GM21447 (cell line): ENCODE measurements around the gene L3MBTL4.
"Not testable (repeated sequence)": the region's sequence is repeated elsewhere in the genome, so short reads cannot be mapped to it uniquely, and the experiment has no call there.

ENCODE experiments used
- ATAC-seq: cut with Tn5 transposase; IDR thresholded peaks from one replicate; pipeline ENCODE4 v1.9.1; 2021; ENCODE audit not compliant: unreplicated experiment

L3MBTL4 gene

DNA sequence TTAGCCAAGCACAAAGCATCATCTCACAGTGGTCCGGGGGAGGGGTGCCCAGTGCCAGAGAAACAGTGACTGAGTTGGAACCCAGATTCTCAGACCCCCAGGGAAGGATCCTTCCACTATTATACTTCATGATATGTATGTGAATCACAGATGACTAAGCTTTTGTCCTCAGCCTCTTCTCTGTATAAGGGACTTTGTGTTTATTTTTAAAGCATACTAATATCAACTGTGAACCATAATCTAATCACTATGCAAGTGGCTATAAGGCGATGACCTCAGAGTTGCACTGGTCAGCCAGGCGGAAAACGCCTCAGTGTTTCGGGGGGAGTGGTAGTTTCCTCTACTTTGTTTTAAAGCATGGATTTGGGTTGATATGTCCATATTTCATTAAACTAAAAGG is 359.0 kb downstream of the L3MBTL4 start:
- ATAC-seq, result no peak

- no peak for ATAC-seq
Observed at GRCh38 chr18:6054256-6054842, 360.4 kb downstream of the L3MBTL4 start.

GRCh38 chr18:6052449-6052913 is 362.2 kb downstream of the L3MBTL4 start:
- no peak for ATAC-seq

DNA sequence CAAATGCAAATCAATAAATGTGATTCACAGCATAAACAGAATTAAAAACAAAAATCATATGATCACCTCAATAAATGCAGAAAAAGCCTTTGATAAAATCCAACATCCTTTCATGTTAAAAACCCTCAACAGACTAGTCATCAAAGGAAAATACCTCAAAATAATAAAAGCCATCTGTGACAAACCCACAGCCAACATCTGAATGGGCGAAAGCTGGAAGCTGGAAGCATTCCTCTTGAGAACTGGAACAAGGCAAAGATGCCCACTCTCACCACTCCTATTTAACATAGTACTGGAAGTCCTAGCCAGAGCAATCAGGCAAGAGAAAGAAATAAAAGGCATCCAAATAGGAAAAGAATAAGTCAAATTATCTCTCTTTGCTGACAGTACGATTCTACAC is 367.1 kb downstream of the L3MBTL4 start:
- ATAC-seq, result not testable (repeated sequence)

DNA sequence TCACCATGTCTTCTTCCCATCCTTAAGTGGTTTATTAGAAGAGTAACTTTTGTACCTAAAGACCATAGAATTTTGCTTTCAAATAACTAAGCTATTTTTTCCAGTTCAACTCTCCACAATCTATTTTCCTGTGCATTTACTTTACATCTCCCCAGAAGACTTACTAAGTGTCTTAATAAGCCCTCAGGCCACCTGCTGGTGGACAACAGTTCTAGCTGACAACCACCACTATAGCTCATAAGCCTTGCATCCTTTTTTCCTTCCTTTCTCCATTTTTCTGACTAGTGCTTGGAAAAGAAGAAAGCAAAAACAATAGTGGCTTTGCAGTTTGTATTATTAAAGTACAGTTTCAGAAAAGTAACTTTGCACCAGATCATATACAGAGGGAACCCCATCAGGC is 369.9 kb downstream of the L3MBTL4 start:
- no peak for ATAC-seq

GRCh38 chr18:6044319-6044718 is 370.4 kb downstream of the L3MBTL4 start:
- no peak for ATAC-seq

GRCh38 chr18:6039055-6039454 is 375.7 kb downstream of the L3MBTL4 start:
- no peak for ATAC-seq

GRCh38 chr18:6031442-6031841 is 383.3 kb downstream of the L3MBTL4 start:
- no peak for ATAC-seq

- no peak for ATAC-seq
Observed at GRCh38 chr18:6031002-6031401, 383.7 kb downstream of the L3MBTL4 start.

- no peak for ATAC-seq
Observed at GRCh38 chr18:6024745-6025248, 389.9 kb downstream of the L3MBTL4 start.

- no peak for ATAC-seq
Observed at GRCh38 chr18:6023551-6023950, 391.2 kb downstream of the L3MBTL4 start.

DNA sequence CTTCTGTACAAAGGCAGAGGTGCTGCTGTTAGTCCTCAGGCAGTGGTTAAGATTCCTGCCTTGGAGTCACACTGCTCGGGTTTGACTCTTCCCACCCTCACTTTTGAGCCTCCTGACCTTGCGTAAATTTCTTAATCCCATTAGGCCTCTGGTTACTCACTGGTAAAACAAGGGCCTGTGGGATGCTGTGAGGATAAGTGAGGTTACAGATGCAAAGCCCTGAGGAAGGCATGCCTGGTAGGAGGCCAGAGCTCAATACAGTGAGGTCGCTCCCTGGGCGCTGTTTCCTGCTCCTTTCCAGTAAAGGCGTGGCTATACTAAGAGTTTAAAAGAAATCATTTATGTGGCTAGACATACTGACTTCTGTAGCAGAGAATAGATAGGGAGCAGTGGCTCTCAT is 391.9 kb downstream of the L3MBTL4 start:
- ATAC-seq, result no peak

- no peak for ATAC-seq
Observed at GRCh38 chr18:6022074-6022444, 392.7 kb downstream of the L3MBTL4 start.

- no peak for ATAC-seq
Observed at GRCh38 chr18:6021306-6022073, 393.2 kb downstream of the L3MBTL4 start.

GRCh38 chr18:6018671-6019070 is 396.0 kb downstream of the L3MBTL4 start:
- ATAC-seq, result no peak

GRCh38 chr18:6017171-6017570 is 397.5 kb downstream of the L3MBTL4 start:
- no peak for ATAC-seq

- ATAC-seq, result no peak
Observed at GRCh38 chr18:6015364-6015763, 399.3 kb downstream of the L3MBTL4 start.

GRCh38 chr18:6013171-6013810 is 401.4 kb downstream of the L3MBTL4 start:
- ATAC-seq, result no peak

DNA sequence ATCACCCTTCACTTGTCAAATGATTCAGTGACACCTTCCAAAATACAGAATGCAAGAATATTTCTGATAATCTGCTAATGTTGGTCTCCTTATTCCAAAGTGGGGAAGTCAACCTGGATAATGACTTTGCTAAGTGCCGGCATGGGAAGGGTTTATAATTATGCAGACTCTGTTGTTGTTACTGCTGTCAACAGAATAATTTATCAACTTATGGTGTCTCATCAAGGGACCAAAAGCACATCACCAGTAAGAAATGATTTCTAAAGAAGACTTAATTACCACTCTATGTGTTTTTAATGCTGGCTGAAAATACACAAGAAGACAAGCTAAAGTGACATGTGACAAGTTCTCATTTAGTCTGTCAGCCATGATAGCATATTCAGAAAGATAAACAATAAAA is 403.8 kb downstream of the L3MBTL4 start:
- no peak for ATAC-seq

DNA sequence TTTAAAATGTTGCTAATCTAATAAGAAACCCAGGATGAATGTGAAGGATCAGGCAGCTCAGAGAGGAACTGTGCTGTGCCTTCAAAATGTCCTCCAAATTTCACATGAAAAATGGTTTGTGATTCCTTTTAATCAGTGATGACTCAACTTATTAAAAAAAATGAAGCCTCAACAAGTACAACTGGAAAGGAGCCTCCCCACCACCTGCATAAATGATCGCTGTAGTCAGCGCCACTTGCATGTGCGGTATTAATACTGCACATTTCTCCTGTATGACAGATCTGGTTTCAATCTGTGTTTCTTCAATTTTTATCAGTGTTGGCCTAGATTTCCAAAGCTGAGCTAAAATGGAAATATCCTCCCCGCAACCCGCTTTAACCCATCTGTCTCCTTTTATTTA is 404.4 kb downstream of the L3MBTL4 start:
- no peak for ATAC-seq

DNA sequence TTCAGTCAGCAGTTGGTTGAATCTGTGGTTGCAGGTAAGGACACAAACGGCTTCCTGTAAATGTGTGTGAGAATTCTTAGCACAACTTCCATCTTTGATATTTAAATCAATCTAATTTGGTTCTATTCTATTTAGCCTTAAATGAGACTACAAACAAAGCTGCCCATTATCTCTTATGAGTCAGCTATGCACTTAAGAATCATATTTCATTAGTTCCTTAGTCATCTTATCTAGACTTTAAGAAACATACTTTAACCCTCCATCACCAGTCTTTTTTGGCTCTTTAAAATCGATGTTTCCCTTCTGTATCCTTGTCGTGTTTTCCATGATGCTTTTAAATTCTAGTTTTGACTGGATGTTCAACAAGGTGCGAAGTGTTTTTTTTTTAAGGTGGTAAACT is 405.0 kb downstream of the L3MBTL4 start:
- ATAC-seq, result no peak

DNA sequence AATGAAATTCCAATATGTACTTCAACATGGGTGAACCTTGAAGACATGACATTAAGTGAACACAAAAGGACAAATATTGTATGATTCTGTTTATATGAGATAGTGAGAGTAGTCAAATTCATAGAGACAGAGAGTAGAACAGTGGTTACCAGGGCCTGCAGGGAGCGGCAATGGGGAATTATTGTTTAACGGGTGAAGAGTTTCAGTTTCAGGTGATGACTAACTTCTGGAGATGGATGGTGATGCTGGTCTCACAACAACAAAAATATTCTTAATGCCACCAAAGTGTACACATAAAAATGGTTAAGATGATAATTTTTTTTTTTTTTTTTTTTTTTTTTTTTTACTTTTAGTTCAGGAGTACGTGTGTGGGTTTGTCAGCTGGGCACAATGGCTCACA is 410.0 kb downstream of the L3MBTL4 start:
- ATAC-seq, result peak; percentile 97
